IPS-18a (cell line): ENCODE measurements around the gene ADARB2.

Experiments used
- H3K27ac ChIP-seq: one replicate; pipeline ENCODE4 v1.5.1; 2013; ENCODE audit warnings: low read length
- H3K27me3 ChIP-seq: one replicate; pipeline ENCODE4 v1.6.1; 2013; ENCODE audit warnings: mild to moderate bottlenecking, low read length; ENCODE audit not compliant: control insufficient read depth, insufficient read depth
- H3K36me3 ChIP-seq: one replicate; pipeline ENCODE4 v1.6.1; 2013; ENCODE audit warnings: low read depth, low read length; ENCODE audit not compliant: control insufficient read depth
- H3K4me1 ChIP-seq: one replicate; pipeline ENCODE4 v1.6.1; 2013; ENCODE audit warnings: low read depth, low read length; ENCODE audit not compliant: control insufficient read depth
- H3K4me3 ChIP-seq: one replicate; pipeline ENCODE4 v1.5.1; 2013; ENCODE audit warnings: low read length
- H3K9ac ChIP-seq: one replicate; pipeline ENCODE4 v1.6.1; 2013; ENCODE audit warnings: mild to moderate bottlenecking, low read length, moderate library complexity
- H3K9me3 ChIP-seq: one replicate; pipeline ENCODE4 v1.6.1; 2013; ENCODE audit warnings: low read depth, low read length; ENCODE audit not compliant: control insufficient read depth

The ADARB2 gene

DNA sequence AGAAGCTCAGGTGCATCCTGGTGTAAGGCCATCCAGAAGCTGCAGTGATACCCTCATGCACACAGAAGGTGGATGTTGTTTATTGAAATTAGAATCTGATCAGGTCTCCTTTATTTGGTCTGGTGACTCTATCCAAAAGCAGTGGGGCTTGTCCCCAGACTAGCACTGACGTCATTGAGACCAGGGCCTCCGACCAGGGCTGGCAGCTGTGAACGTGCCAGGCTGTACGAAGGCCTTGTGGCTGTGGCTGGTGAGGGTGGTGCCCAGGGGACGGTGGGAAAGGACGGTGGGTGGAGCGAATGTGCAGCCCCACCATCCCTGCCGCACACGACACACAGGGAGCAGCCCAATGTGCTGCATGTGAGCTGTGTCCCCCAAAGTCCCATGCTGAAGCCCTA is 160.0 kb downstream of the ADARB2 start:
- Histone ChIP-seq H3K9me3 (no peaks in the 10 kb centered on the region), H3K9ac (no peak overlapping the region), H3K4me1 (no peaks in the 10 kb centered on the region), H3K4me3 (no peak overlapping the region), H3K36me3 (no peaks in the 10 kb centered on the region), H3K27ac (no peak overlapping the region), H3K27me3 (no peaks in the 10 kb centered on the region)

DNA sequence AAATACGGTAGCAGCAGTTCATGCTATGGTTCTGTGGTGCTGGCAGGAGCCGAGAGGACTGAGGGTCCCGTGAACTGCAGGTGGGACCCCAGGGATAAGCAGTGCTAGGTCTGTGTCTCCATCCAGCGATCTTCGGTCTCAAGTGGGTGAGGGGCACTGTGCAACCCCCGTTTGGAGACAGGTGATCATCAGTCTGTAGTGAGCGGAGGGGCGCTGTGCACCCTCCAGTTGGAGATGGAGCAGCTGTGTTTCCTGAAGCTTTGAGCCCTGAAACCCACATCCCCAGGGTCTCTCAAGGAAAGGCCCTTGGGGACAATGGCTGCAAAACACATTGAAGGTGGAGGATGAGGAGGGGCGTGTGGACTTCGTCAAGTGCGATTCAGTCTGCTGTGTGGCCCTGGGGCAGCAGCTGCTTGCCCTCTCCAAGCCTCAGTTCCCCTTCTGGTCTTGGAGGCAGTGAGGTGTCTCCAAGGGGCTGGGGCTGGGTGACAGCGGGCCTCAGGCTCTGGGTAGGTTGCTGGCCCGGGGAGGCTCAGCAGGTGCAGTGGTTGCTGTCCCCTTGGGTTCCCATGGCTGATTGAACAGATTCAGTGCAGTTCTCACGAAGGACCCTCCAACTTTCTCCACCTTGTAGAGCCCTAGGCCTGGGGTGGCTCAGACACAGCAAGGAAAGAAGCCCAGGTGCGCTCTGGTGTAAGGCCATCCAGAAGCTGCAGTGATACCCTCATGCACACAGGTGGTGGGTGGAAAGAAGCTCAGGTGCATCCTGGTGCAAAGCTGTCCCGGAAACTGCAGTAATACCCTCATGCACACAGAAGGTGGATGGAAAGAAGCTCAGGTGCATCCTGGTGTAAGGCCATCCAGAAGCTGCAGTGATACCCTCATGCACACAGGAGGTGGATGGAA is 160.6 kb downstream of the ADARB2 start:
- no peak overlapping the region for H3K27ac ChIP-seq
- no peaks in the 10 kb centered on the region for H3K27me3 ChIP-seq
- H3K4me1 ChIP-seq: no peaks in the 10 kb centered on the region
- no peaks in the 10 kb centered on the region for H3K9me3 ChIP-seq
- H3K9ac ChIP-seq: no peak overlapping the region
- no peak overlapping the region for H3K4me3 ChIP-seq
- H3K36me3 ChIP-seq: no peaks in the 10 kb centered on the region

DNA sequence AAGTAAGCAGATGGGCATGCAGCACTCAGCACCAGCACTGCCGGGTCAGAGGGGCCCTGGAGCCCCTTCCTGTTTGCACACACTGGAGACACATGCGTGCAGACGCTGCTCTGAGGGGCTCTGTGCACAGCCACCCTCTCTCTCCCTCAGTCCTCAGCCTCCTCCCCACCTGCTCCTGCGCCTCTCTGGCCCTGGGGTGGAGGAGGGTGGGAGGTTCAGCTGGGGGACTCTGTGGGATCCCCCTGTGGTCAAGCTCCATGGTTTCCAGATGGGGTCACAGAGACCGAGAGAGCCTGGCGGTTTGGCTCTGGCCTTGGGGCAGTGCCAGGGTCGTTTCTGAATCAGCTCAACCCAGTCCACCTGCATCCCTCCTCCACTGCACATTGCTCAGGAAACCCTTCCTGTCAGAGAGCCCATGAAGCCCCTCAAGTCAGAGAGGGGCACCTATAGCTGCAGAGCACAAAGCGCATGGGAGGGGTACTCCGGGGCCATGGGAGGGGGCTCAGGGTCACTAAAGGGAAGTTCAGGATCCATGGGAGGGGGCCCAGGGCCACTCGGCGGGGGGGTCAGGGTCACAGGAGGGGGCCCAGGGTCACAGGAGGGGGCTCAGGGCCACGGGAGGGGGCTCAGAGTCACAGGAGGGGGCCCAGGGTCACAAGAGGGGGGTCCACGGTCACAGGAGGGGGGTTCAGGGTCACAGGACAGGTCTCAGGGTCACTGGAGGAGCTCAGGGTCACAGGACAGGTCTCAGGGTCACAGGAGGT is 161.7 kb downstream of the ADARB2 start:
- Histone ChIP-seq H3K27ac (no peak overlapping the region), H3K9me3 (no peaks in the 10 kb centered on the region), H3K36me3 (no peaks in the 10 kb centered on the region), H3K4me1 (no peaks in the 10 kb centered on the region), H3K9ac (no peak overlapping the region), H3K4me3 (no peak overlapping the region), H3K27me3 (no peaks in the 10 kb centered on the region)

DNA sequence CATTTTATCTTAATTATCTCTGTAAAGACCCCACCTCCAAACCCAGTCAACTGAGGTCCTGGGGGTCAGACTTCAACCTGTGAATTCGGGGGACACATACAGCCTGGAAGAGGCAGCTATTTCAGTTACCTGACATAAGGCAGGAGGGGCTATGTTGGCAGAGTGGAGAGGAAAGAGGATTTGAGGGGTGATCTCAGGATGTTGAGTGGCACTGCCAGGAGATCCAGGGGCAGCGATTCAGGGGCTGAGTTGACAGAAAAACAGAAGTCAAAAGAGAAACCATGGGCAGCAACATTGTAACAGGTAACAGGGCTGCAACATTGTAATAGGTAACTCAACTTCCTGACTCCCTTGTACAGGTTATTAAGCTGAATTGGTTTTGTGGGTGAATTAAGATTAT is 162.6 kb downstream of the ADARB2 start:
- Histone ChIP-seq H3K9ac (no peak overlapping the region), H3K4me3 (no peak overlapping the region), H3K27ac (no peak overlapping the region), H3K36me3 (no peaks in the 10 kb centered on the region), H3K9me3 (no peaks in the 10 kb centered on the region), H3K4me1 (no peaks in the 10 kb centered on the region), H3K27me3 (no peaks in the 10 kb centered on the region)

DNA sequence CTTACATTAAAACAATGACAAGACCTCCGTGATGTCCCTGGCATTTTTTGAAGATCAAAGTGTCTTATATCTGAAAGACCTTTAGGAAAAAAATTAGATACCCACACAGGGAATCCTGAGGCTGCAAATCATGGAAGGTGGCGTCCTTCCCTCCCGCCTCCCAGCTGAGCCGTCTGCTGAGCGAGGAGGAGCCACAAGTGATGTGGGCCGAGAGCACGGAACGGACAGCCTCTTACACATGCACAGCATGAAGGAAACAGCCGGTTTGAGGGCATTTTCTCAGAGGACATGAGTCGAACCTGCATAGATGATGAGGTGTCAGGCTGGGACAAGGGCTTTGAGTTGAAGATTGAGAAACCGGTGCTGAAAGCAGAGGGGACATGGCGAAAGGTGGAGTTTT is 163.3 kb downstream of the ADARB2 start:
- no peak overlapping the region for H3K27ac ChIP-seq
- H3K27me3 ChIP-seq: no peaks in the 10 kb centered on the region
- H3K36me3 ChIP-seq: no peaks in the 10 kb centered on the region
- no peaks in the 10 kb centered on the region for H3K4me1 ChIP-seq
- H3K9me3 ChIP-seq: no peaks in the 10 kb centered on the region
- no peak overlapping the region for H3K4me3 ChIP-seq
- H3K9ac ChIP-seq: no peak overlapping the region

DNA sequence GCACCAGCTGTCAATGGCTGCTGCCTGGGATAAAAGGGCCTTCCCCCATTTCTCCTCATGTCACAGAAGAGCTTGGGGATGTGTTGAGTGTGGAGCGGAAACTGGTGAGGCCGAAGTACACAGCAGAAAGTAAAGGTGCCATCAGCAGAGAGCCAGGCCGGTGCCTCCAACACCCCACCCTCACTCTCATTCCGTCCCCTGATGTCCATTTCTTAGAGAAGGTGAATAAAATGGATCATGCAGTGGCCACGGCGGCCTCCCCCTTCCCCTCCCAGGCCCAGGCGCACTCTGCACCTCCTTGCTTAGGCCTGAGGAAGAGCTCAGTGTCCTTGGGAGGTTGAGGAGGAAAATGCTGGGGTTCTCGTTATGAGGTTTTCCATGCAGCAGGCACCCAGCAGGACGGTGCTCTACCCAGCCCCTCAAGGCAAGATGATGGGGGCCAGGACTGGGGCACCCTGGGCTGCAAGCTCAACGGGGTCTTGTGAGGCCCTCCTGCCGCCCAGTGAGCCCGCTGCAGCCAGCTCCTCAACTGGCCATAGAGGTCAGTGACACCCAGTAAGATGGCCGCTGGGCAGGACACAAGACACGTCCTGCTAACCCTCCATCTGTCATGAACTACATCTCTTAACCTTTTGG is 163.9 kb downstream of the ADARB2 start:
- Histone ChIP-seq H3K4me1 (no peaks in the 10 kb centered on the region), H3K36me3 (no peaks in the 10 kb centered on the region), H3K27me3 (no peaks in the 10 kb centered on the region)

DNA sequence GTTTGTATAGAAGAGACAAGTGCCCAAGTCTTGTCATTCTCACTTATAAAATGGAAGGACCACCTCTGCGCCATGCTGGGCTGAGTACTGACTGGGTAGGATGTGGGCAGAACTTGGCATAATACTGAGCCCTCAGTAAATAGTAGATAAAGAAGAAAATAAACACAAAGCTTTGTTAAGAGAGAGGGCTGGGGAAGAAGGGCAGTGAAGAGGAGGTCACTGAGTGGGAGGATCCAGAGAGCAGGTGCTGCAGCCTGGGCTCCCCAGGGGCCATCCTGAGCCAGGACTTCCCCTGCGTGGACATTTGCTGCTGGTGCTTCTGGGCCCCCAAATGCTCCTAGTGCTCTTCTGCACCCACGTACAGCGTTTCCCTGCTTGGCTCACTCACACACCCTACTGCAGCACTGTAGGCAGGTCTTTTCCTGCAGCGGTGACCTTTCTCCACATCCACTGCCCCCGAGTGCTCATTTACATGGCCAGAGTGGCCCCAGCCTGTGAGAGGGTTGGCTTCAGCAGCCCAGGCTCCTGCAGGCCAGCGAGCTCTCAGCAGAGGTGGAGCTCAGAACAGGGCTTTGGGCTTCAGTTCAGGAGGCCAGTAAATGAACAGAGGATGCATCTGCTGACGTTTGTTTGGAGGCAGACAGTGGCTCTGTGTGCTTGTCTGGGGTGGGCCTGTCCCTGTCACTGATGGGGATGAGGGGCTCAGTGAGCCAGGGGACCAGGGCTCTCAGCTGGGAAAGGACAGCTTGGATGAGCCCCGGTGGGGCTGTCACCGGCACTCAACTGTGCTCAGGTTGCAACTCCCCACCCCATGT is 164.6 kb downstream of the ADARB2 start:
- Histone ChIP-seq H3K27ac (no peak overlapping the region), H3K9ac (no peak overlapping the region), H3K4me1 (no peaks in the 10 kb centered on the region)

More for the DNA sequence above, 163.9 kb downstream of the ADARB2 start:
- no peak overlapping the region for H3K27ac ChIP-seq
- no peak overlapping the region for H3K9ac ChIP-seq
- H3K9me3 ChIP-seq: no peaks in the 10 kb centered on the region
- no peak overlapping the region for H3K4me3 ChIP-seq

DNA sequence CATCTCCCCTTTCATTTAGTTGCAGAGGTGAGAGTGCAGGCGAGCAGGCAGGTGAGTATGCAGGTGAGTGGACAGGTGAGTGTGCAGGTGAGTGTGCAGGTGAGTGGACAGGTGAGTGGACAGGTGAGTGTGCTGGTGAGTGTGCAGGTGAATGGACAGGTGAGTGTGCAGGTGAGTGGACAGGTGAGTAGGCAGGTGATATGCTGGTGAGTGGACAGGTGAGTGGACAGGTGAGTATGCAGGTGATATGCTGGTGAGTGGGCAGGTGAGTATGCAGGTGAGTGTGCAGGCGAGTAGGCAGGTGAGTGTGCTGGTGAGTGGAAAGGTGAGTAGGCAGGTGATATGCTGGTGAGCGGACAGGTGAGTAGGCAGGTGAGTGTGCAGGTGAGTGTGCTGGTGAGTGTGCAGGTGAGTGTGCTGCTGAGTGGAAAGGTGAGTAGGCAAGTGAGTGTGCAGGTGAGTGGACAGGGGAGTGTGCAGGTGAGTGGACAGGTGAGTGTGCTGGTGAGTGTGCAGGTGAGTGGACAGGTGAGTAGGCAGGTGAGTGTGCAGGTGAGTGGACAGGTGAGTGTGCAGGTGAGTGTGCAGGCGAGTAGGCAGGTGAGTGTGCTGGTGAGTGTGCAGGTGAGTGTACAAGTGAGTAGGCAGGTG is 165.6 kb downstream of the ADARB2 start:
- no peak overlapping the region for H3K9ac ChIP-seq
- H3K4me1 ChIP-seq: no peaks in the 10 kb centered on the region
- no peaks in the 10 kb centered on the region for H3K36me3 ChIP-seq
- no peaks in the 10 kb centered on the region for H3K27me3 ChIP-seq
- no peak overlapping the region for H3K27ac ChIP-seq
- no peak overlapping the region for H3K4me3 ChIP-seq
- no peaks in the 10 kb centered on the region for H3K9me3 ChIP-seq

More for the DNA sequence above, 164.6 kb downstream of the ADARB2 start:
- no peaks in the 10 kb centered on the region for H3K27me3 ChIP-seq
- H3K9me3 ChIP-seq: no peaks in the 10 kb centered on the region
- H3K4me3 ChIP-seq: no peak overlapping the region
- H3K36me3 ChIP-seq: no peaks in the 10 kb centered on the region

DNA sequence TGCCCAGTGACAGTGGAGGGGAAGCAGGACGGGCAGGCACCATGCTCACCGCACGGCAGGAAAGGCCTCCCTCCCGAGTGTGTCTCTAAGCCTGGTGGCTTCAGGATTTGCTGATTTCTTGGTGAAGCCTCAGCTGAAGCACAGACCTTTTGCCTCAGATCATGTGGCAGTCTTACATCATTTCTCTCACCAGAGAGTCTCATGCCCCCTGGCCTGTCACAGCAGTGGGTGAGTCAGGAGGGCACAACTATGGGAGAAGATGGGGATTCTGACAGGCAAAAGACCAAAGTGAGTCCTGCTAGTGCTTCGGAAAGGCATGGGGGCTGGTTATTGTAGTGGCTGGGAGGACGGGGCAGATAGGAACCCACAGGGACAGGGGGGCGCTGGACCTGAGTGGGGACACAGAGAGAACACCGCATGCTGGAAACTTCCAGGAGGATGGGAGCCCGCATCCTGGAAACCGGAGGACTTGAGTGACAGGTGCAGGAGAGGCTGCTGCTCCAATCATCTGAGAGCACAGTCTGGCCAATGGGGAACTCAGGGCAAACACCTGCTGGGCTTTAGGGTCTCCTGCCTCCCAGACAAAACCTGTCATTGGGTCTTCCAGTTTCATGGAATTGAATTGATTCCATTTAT is 166.8 kb downstream of the ADARB2 start:
- H3K4me1 ChIP-seq: no peaks in the 10 kb centered on the region
- H3K27me3 ChIP-seq: no peaks in the 10 kb centered on the region
- no peak overlapping the region for H3K27ac ChIP-seq

DNA sequence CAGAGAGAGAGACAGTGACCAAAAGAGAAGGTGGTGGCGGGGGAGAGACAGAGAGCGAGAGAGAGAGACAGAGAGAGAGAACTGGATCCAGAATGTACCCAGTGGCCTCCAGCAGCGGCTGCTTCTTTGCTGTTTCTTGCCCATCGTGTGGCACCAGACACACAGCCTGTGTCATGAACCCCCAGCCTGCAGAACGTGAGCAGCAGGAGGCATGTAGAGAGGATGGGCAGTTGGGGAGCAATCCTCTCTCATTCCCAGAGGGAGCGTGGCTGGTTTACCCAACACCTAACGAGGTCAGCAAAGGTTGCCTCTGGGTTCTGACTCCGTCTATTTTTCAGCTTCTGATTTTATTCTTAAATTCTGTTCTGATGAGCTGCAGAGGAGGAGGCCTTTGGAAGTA is 168.1 kb downstream of the ADARB2 start:
- Histone ChIP-seq H3K4me1 (no peaks in the 10 kb centered on the region), H3K4me3 (no peak overlapping the region), H3K27ac (no peak overlapping the region), H3K9ac (no peak overlapping the region), H3K27me3 (no peaks in the 10 kb centered on the region), H3K36me3 (no peaks in the 10 kb centered on the region), H3K9me3 (no peaks in the 10 kb centered on the region)

More for the DNA sequence above, 166.8 kb downstream of the ADARB2 start:
- H3K9ac ChIP-seq: no peak overlapping the region
- H3K9me3 ChIP-seq: no peaks in the 10 kb centered on the region
- no peak overlapping the region for H3K4me3 ChIP-seq
- H3K36me3 ChIP-seq: no peaks in the 10 kb centered on the region
